HG03103 (cell line): ENCODE measurements around the gene ZNF599.

ENCODE experiments used
- ATAC-seq: cut with Tn5 transposase; IDR thresholded peaks from one replicate; pipeline ENCODE4 v1.9.1; 2021; ENCODE audit warnings: low read depth; ENCODE audit not compliant: unreplicated experiment

Gene ZNF599

DNA sequence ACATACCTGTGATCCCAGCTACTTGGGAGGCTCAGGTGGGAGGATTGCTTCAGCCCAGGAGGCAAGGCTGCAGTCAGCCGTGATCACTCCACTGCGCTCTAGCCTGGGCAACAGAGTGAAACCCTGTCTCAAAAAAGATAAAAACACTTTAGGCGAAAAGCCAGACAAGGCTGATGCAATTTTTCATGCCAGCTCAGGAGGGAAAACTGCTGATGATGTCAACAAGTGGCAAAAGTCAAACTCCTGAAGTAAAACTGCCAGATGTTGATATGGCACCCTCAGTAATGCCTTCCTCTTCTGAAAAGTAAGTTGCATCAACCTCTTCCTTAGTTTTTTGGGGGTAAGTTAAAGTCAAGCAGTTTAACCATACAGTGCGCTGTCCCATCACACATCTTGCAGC lies 15.6 kb downstream of the ZNF599 start:
- ATAC-seq = no peak

DNA sequence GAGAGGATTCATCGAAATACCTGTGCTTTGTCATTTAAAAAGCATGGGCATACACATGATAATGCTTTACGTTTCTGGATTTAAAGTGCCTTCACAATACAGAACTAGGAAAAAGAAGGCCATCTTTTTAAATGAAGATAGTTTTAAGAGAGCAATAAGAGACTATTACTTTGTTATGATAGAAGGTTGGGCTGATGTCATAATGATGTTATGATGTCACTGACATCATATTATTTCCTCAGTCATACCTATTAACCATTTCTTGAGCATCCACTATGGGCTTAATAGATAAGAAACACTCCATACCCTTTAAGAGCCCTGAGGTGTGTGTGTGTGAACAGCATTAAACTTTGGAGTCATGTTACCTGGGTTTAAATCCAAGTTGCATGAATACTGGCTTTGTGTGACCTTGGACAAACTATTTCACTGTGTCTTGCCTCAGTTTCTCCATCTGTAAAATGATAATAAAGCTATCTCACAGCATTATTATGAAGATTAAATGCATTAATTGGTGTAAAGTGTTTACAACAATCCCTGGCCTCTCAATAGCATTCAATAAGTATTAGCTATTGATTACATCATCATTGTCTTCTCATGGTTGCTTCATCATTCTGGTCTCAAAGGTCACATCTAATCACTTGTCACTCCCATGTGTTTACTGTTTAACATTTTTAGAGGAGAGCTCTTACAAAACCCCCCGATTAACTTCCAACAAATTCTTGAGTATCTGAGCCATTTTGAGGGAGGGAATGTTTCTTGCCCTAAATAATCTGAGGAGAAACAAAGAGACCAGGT lies 27.9 kb downstream of the ZNF599 start:
- no peak for ATAC-seq

DNA sequence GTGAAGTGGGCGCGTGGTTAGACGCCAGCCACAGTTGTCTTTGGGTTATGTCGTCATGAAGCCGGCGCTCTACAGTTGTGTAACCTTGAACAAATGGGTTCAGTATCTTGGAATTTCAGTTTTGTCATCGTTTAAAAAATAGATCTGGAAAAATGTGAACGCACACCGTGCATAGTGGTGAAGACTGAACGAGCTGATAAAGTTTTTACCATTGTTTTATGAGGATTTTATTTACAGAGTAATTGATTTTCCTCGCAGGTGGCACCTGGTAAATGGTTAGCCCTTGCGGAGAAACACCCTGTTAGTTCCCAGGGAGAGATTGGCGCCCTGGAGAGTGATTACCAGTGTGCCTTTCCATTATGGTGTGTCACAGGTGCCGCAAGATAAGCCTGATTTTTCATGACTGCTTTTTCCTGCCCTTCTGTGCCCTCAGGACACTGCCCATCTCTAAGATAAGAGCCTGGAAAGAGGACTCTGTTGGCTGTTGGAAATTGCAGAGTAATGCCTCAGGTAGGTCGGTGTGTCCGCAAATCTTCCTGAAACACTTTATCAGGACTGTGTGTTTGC lies 38.4 kb downstream of the ZNF599 start:
- ATAC-seq = no peak

DNA sequence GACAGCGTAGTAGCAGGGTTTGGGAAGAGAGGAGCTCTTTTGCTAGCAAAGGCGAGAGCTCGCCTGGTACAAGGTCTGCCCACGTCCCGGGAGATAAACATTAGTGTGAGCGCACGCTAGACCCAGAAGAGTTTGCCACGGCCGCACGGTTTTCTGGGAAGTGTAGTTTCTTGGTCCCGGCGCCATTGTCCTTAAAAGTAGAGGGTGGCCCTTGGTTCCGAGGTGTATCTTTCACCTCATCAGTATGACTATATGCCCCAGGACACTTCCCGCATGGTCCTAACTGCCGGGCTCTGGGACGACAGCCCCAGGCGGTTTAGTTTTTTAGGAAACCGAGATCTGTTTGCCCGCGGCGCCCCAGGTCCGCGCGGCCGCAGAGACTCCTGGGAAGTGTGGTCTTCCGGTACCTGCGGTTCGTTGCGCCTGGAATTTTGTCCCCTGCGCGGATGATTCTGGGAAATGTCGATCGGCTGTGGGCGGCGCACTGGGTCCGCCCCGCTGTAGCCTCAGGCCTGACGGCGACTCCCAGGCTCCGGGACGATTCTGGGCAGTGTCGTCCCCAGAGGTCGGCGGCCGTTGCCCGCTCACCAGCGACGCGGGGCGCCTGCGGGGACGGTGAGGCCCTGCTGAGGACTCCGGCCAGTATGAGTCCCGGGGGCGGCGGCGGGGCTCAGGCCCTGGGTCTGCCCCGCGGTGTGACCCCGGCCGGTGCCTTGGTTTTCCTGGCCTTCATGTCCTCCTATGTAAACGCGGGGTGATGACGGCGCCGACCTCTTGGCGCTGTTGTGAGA lies 39.1 kb downstream of the ZNF599 start, which contains the start of gene ZNF181:
Gene ZNF181, plus strand, starts transcription at position 498 of the 791 bp plus-strand sequence. CDS start 795 bp downstream, outside the sequence.
- peak; percentile 67 for ATAC-seq

DNA sequence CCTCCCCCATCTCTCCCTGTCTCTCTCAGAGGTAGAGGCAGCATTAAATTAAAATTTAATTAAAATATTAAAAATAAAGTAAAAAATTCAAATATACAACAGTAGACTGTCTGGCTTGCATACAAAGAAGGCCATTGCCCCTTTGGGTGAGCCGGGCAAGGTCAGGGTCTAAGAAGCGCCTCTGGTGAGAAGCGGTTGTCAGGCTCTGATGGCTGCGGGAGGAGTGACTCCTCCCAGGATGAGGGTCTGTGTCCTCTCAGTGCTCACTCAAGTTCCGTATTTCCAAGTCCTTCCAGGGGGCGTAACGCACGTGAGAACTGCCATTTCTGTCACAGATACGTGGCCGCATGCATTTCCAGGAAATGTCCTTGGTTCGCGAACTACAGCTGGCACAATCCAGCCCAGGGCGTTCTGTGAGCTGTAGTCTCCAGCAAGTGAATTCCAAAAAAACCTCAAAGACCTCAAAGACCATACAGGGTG lies 39.7 kb downstream of the ZNF599 start:
- ATAC-seq = peak; percentile 9

DNA sequence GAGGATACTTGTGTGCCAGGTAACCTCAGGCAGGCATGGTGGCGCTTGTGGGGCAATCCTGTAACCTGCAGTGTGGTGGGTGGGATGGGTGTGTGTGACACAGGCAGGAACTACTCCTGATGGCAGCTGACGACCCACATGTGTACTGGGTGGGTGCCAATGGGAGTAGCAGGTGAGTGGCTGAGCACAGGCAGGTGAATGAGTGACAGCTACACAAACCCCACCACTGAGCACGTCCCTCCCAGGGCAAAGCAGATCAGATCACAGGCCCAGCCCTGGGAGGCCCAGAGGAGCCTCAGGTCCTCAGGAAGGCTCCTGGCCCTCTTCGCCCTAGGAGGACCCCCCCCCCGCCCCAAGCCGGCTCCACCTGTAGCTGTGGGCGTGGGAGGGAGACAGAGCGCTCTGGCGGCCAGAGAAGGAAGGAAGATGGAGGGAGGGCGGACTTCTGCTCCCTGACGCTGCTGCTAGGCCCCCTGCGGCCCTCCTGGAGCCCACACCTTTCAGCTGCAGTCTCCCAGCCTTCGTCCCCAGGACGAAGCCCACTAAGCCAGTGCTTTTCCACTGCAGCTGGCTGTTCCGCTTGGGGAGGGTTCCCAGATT lies 40.3 kb downstream of the ZNF599 start:
- no peak for ATAC-seq

DNA sequence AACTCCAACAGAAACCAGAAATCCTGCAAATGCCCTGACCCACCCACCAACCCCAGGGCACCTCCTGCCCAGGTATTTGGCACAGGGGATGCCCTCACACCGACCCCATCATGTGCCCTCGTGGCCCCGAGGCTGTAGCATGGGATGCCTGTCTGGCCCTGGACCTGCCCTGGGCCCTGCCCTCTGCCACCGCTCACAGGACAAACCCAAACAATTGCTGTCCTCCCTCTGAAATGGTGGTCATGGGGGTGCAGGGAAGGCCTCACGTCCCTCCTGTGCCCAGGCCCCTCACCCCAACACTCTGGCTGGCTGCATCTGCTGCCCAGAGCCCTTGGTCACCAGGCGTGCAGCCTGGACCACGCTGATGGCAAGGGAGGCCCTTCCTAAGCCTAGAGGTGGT lies 41.1 kb downstream of the ZNF599 start:
- no peak for ATAC-seq

DNA sequence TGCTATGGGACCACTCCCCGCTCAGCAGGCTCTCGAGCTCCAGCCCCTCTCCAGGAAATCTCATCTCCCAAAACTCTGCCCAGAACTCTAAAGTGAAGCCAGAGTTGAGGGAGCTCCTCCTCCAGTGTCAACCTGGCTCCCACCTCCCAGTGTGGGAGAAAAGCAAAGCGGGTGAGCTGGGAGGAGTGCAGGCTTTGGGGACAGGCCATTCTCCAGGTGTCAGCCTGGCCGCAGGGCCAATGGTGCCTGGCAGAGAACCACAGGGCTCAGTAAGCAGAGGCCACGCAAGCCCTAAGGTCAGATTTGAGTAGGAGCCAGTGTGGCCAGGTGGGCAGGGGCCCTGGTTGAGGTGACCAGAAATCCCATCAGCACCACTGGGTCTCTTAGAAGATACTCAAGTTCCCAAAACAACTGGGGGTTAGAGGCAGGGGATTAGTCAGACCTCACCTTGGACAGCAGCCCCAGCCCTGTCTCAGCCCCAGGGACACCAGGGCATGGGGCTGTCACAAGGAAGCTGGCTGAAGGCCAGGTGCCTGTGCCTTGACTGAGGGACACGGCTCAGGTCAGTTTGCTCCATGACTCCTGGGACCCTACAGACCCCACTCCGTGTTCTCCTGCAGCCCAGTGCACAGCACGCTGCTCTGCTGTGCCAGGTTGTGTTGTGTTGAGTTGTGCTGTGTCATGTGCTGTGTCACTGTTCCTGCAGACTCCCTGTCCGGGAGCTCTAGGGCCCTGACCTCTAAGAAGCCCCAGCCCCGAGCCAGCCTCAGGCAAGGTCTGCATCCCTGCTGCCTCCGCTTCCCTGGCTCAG lies 41.8 kb downstream of the ZNF599 start:
- no peak for ATAC-seq

DNA sequence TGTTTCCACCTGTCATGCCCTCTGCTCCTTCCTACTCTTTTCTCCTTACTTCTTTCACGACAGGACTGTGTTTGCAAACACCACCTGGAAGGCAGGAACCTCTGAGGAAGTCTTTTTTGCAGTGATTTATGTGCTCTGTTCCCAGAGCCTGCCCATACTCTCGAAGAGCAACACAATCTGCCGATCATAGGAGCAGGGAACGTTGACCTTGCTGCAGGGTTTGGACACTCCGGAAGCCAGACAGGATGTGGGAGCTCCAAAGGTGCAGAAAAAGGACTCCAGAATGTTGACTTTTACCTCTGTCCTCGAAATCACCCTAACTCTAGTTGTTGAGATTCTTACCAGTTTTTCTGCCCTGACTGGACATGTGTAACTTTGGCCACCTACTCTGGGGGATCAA lies 47.6 kb downstream of the ZNF599 start:
- ATAC-seq = no peak

DNA sequence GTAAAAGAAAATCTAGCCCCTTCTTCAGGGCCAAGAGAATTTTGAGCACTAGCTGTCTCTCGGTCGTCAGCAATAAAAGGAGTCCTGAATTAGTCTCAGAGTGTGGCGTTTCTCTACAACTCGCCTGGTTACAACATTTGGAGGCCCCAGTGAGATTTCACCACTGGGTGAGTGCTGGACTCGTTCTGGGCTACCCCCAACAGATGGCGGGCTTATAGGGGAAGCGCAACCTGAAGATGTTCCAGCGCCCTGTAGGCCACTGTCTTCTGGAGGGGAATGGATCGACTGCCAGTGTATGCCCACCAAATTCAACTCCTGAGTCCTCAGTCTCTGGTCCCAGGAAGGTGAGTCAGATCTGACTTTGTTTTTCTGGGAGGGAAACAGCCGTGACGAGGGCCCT lies 50.7 kb downstream of the ZNF599 start:
- ATAC-seq = no peak

DNA sequence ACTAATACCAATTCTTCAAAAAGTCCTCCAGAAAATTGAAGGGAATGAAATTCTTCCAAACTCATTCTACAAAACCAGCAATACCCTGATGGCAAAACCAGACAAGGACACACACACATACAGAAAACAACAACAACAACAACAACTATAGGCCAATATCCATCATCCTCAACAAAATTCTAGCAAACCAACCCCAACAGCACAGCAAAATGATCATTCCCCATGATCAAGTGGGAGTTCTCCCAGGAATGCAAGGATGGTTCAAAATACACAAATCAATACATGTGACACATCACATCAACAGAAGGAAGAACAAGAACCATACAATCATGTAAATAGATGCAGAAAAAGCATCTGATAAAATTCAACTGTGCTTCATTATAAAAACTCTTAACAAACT lies 57.7 kb downstream of the ZNF599 start:
- no peak for ATAC-seq

DNA sequence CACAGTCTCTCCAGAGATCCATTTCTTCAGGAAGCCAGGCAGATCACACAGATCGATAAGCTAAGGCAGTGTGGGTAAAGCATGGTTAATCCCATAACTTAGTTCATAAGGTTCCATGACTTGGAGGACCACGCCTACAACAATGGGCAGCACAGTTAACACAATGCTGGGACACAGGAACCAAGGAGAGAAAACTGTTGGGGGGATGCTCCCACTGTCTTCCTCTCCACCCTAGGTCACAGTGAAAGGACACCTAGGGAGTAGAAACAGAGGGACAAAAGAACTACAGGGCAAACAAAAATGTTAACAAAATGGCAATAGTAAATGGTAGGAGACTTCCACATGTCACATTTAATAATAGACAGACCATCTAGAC lies 59.8 kb downstream of the ZNF599 start:
- no peak for ATAC-seq

DNA sequence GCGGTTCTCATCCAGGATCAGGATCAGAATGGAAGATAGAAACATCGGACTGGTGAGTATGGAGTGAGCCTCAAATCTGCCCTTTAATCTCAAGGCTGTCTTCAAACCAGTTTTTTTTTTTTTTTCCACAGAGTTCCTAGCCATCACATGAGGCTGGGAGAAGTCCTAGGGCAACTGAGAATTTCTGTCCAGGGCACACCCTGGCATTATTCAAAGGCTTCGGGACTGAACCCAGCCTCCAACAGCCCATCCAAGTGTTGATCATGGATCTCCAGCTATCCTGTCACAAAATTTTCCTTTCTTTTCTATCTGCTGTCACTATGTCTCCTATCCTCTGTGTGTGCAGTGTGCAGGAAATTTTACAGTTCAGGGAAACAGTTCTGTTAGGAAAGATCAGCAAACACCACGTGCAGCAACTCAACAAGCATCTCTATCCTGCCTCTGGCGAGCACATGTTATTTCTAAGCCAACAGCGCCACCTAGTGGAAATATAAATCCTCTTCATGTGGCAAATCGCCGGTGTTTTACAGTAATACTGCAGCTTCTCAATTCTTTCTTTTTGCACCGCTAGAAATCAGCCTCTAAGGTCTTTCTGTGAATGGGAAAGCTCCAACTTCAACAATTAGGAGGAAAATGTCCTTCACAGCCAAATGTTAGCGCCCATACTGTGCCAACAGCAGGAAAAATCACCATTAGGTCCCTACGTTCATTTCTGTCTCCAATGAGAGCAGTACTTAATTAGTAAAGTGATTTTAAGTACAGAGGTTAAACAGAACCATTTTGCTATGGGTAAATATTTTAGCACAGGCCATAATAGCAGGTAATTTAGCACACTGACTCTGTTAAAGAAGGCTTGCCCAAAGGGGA lies 60.4 kb downstream of the ZNF599 start:
- no peak for ATAC-seq

DNA sequence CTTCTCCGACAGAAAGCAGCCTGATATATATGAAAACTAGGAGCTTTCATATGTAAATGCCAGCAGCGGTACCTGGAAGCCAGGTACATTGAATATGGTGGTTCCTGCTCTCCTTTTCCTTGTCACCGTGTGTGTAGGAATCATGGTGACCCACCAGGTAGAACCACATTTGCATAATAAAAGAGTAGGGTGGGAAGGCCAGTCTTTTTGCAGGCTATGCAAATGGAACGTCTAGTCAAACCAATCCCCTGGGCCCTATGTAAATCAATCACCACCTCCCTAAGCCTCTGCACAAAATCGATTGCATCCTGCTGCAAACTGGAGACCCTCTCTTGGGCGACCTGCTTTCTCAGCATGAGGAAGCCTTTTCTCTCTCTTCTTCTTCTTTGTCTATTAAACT lies 61.1 kb downstream of the ZNF599 start:
- ATAC-seq = no peak
